AG04450 (cell line): Measurements from ENCODE around the gene CANT1. TPM values are rescaled to one million over a fixed set of nuclear protein-coding genes. Genes with fewer than 3 reads are reported as not detected.

ENCODE experiments used
- CTCF ChIA-PET: fragments of 300-600, 350-600 bp; formaldehyde crosslinking; extraction: SDS; loops from one replicate; lab custom pipeline; 2022; ENCODE audit warnings: antibody characterized with exemption, inconsistent platforms; lab: Charles Lee
- POLR2A ChIA-PET: fragments of 350-600 bp; formaldehyde crosslinking; extraction: SDS; loops from one replicate; lab custom pipeline; 2021; ENCODE audit warnings: antibody characterized with exemption, inconsistent platforms; lab: Yijun Ruan, JAX
- DNase-seq: peaks from one replicate; pipeline ENCODE4 v3.0.0-alpha.2; 2011; ENCODE audit warnings: low read depth, low spot score
- H3K27ac ChIP-seq: one replicate; pipeline ENCODE4 v1.5.1; 2012; ENCODE audit warnings: low read depth, low read length, control low read depth
- H3K27me3 ChIP-seq: one replicate; pipeline ENCODE4 v1.6.0; 2012; ENCODE audit warnings: low read length; ENCODE audit not compliant: control insufficient read depth, insufficient read depth
- H3K4me3 ChIP-seq: 2 replicates; pipeline ENCODE4 v1.5.1; 2011; ENCODE audit warnings: mild to moderate bottlenecking, low read depth, low read length, control low read depth
- H3K9me3 ChIP-seq: 2 replicates; pipeline ENCODE4 v1.5.1; 2012; ENCODE audit warnings: low read length; ENCODE audit not compliant: control insufficient read depth, insufficient read depth
- polyA plus RNA-seq: library from polyadenylated mRNA; depleted of rRNA; stranded (reverse); fragments of >200 nt; gene quantifications from 2 replicates; pipeline ENCODE4 v1.2.3, GENCODE V29; 2011
- TF ChIP-seq, protein P1 (sequence below): IDR thresholded peaks from 2 replicates; pipeline ENCODE4 v1.5.1; 2011; ENCODE audit warnings: low read depth, low read length, control low read depth, inconsistent platforms

Gene CANT1
- polyA plus RNA-seq, 1 experiment: 61.6 TPM

DNA sequence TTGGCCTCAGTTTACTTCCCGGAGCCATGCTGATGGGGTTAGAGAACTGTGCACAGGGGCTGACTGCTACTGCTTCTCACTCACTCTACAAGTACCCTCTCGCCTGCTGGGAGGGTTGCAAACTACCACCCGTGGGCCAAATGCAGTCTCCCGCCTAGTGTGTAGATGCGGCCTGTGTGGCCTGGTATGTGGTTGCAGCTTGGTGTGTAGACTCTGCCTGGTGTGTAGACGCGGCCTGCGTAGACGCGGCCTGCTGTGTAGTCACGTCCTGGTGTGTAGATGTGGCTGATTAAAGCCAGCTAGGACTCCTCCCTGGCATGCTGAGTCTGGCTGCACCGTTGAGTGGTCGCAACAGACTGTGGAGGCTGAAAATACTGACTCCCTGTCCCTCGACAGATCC, 7.3 kb downstream of the CANT1 start:
- H3K9me3 ChIP-seq: no peaks in the 10 kb centered on the region; the same call in 1 of the 2 replicates
- DNase-seq: no peak
- ChIA-PET POLR2A (no interaction called here), CTCF (interaction anchor here (1.4 kb wide), 1 partner anchor 137 kb away, joined by 3 read pairs; no protein-coding TSS in a partner anchor)
- TF ChIP-seq, protein P1, sequence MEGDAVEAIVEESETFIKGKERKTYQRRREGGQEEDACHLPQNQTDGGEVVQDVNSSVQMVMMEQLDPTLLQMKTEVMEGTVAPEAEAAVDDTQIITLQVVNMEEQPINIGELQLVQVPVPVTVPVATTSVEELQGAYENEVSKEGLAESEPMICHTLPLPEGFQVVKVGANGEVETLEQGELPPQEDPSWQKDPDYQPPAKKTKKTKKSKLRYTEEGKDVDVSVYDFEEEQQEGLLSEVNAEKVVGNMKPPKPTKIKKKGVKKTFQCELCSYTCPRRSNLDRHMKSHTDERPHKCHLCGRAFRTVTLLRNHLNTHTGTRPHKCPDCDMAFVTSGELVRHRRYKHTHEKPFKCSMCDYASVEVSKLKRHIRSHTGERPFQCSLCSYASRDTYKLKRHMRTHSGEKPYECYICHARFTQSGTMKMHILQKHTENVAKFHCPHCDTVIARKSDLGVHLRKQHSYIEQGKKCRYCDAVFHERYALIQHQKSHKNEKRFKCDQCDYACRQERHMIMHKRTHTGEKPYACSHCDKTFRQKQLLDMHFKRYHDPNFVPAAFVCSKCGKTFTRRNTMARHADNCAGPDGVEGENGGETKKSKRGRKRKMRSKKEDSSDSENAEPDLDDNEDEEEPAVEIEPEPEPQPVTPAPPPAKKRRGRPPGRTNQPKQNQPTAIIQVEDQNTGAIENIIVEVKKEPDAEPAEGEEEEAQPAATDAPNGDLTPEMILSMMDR: no peak
- no peak overlapping the region for H3K27ac ChIP-seq
- H3K27me3 ChIP-seq: no peaks in the 10 kb centered on the region
- no peak overlapping the region for H3K4me3 ChIP-seq

DNA sequence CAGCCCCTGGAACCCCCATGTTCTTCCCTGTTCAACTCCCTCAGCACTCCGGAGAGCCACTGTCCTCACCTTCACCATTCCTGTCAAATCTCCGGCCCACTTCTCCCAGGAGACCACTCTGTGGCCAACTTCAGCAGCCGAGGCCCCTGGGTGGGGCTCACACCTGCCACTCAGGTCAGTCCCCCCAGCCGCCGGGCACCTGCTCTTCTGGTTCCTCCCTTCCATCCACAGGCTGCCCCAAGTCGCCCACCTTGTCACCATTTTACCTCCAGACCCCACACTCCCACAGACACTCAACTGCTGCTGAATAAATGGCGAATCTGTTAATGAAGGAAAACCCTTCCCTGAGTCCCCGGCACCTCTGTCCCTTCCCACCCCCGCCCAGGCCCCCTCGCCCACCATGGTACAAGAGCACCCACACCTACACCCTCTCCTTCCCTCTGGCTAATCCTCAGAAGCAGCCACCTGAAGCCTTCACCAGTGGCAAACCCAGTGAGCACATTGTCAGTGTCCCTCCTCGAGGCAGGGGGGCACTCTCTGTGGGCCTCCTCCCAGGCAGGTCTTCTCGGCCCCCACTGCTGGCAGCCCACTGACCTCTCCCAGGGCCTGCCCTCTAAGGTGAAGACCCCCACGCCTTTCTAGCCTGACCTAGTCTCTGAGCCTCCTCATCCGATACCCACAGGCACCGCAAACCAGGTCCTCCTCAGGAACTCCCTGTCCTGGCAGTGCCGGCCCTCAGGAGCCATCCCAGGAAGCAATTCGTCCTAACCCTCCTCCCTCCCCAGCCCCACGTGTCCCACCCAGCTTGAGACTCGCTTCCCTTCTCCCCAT, 8.2 kb downstream of the CANT1 start:
- Histone ChIP-seq H3K27me3 (no peaks in the 10 kb centered on the region), H3K9me3 (no peaks in the 10 kb centered on the region; the same call in 1 of the 2 replicates), H3K4me3 (no peak overlapping the region), H3K27ac (no peak overlapping the region)
- no peak for DNase-seq
- CTCF ChIA-PET: interaction anchor here (1.4 kb wide), 1 partner anchor 136 kb away, joined by 3 read pairs; no protein-coding TSS in a partner anchor
- POLR2A ChIA-PET: no interaction called here
- TF ChIP-seq, protein P1: no peak

DNA sequence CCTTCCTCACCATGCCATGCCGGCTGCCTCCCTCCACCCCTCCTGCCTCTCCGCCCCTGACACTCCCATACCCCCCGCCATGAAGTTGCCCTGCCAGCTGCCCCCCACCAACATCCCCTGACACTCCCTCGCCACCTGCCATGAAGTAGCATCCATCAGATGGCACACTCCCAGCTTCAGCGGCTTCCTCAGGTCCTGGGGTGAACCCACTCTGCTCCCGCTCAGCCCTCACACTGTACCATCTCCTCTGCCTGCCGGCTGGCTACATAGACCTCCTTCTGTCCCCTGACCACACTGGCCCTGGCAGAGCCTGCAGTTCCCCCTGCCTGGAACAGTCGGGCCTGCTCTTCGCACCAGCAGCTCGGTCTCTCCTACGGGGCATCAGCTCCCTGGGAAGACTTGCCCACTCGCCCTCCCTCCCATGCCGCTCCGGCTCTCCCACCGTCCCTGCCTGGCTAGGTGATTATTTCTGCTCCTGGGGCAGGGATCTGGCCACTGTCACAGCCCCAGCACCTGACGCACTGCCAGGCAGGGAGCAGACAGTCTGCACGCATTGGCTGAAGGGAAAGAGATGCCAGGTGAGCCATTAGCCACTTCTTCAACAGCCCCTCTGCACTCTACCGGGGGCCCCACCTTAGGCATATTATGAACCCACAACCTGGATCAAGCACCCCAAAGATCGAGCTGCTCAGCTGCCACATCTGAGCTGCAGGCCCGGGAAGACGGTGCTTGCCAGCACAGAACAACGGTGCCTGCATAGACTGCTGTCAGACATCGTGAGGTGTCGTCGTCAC, 9.0 kb downstream of the CANT1 start:
- POLR2A ChIA-PET: interaction anchor here (1.1 kb wide), 1 partner anchor 9 kb away, joined by 4 read pairs; the partner anchor contains the start of gene CANT1
- no peak overlapping the region for H3K27ac ChIP-seq
- H3K27me3 ChIP-seq: no peaks in the 10 kb centered on the region
- no peak for DNase-seq
- CTCF ChIA-PET: no interaction called here
- no peak overlapping the region for H3K4me3 ChIP-seq
- H3K9me3 ChIP-seq: no peaks in the 10 kb centered on the region; the same call in 1 of the 2 replicates
- TF ChIP-seq, protein P1: no peak

DNA sequence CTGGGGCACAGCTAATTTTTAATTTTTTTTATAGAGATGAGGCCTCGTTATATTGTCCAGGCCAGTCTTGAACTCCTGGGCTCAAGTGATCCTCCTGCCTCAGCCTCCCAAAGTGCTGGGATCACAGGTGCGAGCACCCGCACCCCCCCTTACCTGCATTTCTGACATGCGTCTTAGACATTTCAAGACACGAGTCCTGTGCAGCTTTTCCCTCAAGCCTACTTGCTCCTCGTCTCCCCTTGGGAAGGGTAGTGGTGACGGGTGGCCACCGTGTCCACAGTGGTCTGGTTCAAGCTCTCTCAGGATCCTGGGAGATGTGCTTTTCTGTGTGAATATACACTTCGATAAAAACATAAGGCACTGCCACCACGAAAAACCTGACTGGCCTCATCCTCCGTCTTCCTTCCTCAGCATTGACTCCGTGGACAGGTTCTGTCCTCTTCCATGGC, 9.6 kb downstream of the CANT1 start:
- Histone ChIP-seq H3K4me3 (no peak overlapping the region), H3K9me3 (peaks cover under 1% of the 10 kb centered on the region; the same call in 1 of the 2 replicates), H3K27ac (no peak overlapping the region), H3K27me3 (no peaks in the 10 kb centered on the region)
- DNase-seq: no peak
- POLR2A ChIA-PET: interaction anchor here (1.1 kb wide), 1 partner anchor 9 kb away, joined by 4 read pairs; the partner anchor contains the start of gene CANT1
- CTCF ChIA-PET: interaction anchor here (0.8 kb wide), 1 partner anchor 36 kb away, joined by 3 read pairs; no protein-coding TSS in a partner anchor
- TF ChIP-seq, protein P1: no peak
